HepG2 (cell line): ENCODE data around the gene PLD6.

Experiments
- CBFB ChIP-seq: sonication (generic); formaldehyde crosslinking; IDR thresholded peaks from 2 replicates; pipeline ENCODE4 v1.4.0; 2020; ENCODE audit warnings: missing genetic modification reagents
- POLR2AphosphoS5 ChIP-seq: IDR thresholded peaks from 2 replicates; pipeline ENCODE4 v1.6.1; 2012; ENCODE audit warnings: low read depth, low read length
- RFXANK ChIP-seq: IDR thresholded peaks from 2 replicates; pipeline ENCODE4 v1.6.1; 2016
- SKI ChIP-seq: fragments of 450-650 bp; IDR thresholded peaks from one replicate; pipeline ENCODE4 v1.6.1; 2018; ENCODE audit warnings: mild to moderate bottlenecking; ENCODE audit not compliant: partially characterized antibody
- TF ChIP-seq, protein P1 (sequence below): sonication (generic); formaldehyde crosslinking; IDR thresholded peaks from 2 replicates; pipeline ENCODE4 v1.8.0; 2022; ENCODE audit warnings: mild to moderate bottlenecking, missing genetic modification reagents, moderate library complexity
- TF ChIP-seq, protein P2 (sequence below): sonication (generic); formaldehyde crosslinking; IDR thresholded peaks from 2 replicates; pipeline ENCODE4 v1.5.0; 2020; ENCODE audit warnings: mild to moderate bottlenecking, missing genetic modification reagents, moderate library complexity
- TF ChIP-seq, protein P3 (sequence below): sonication (generic); formaldehyde crosslinking; IDR thresholded peaks from 2 replicates; pipeline ENCODE4 v1.8.0; 2022; ENCODE audit warnings: low read depth, missing genetic modification reagents
- TF ChIP-seq, protein P4 (sequence below): sonication (generic); formaldehyde crosslinking; IDR thresholded peaks from 2 replicates; pipeline ENCODE4 v1.8.1; 2023; ENCODE audit warnings: missing genetic modification reagents, inconsistent platforms, borderline replicate concordance

DNA sequence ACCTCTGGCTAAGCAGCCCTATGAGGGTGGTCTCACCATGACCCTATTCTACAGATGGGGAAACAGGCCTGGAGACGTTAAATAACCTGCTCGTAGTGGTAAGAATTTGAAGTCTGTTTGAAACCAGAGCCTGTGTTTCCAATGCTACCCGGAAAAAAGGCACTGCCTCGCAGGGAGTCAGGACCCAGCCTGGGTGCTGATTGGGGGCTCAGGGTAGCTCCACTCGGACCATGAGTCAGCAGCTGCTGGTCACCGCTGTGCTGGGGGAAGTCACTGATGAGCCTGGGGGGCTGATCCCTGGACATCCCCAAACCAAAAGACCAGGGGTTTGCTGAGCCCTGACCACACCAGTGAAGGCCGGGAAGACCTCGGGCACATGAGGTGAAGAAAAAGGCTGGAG is 9.4 kb upstream of the PLD6 start:
- TF ChIP-seq SKI (no peak), CBFB (CRISPR knock-in tag) (no peak), RFXANK (CRISPR knock-in tag) (no peak), POLR2AphosphoS5 (no peak)
- TF ChIP-seq, protein P1, sequence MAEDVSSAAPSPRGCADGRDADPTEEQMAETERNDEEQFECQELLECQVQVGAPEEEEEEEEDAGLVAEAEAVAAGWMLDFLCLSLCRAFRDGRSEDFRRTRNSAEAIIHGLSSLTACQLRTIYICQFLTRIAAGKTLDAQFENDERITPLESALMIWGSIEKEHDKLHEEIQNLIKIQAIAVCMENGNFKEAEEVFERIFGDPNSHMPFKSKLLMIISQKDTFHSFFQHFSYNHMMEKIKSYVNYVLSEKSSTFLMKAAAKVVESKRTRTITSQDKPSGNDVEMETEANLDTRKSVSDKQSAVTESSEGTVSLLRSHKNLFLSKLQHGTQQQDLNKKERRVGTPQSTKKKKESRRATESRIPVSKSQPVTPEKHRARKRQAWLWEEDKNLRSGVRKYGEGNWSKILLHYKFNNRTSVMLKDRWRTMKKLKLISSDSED: no peak
- TF ChIP-seq, protein P2, sequence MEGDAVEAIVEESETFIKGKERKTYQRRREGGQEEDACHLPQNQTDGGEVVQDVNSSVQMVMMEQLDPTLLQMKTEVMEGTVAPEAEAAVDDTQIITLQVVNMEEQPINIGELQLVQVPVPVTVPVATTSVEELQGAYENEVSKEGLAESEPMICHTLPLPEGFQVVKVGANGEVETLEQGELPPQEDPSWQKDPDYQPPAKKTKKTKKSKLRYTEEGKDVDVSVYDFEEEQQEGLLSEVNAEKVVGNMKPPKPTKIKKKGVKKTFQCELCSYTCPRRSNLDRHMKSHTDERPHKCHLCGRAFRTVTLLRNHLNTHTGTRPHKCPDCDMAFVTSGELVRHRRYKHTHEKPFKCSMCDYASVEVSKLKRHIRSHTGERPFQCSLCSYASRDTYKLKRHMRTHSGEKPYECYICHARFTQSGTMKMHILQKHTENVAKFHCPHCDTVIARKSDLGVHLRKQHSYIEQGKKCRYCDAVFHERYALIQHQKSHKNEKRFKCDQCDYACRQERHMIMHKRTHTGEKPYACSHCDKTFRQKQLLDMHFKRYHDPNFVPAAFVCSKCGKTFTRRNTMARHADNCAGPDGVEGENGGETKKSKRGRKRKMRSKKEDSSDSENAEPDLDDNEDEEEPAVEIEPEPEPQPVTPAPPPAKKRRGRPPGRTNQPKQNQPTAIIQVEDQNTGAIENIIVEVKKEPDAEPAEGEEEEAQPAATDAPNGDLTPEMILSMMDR (CRISPR knock-in tag): no peak
- TF ChIP-seq, protein P3, sequence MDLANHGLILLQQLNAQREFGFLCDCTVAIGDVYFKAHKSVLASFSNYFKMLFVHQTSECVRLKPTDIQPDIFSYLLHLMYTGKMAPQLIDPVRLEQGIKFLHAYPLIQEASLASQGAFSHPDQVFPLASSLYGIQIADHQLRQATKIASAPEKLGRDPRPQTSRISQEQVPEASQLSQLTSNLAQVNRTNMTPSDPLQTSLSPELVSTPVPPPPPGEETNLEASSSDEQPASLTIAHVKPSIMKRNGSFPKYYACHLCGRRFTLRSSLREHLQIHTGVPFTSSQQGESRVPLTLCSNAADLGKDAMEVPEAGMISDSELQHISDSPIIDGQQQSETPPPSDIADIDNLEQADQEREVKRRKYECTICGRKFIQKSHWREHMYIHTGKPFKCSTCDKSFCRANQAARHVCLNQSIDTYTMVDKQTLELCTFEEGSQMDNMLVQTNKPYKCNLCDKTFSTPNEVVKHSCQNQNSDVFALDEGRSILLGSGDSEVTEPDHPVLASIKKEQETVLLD (CRISPR knock-in tag): no peak
- TF ChIP-seq, protein P4, sequence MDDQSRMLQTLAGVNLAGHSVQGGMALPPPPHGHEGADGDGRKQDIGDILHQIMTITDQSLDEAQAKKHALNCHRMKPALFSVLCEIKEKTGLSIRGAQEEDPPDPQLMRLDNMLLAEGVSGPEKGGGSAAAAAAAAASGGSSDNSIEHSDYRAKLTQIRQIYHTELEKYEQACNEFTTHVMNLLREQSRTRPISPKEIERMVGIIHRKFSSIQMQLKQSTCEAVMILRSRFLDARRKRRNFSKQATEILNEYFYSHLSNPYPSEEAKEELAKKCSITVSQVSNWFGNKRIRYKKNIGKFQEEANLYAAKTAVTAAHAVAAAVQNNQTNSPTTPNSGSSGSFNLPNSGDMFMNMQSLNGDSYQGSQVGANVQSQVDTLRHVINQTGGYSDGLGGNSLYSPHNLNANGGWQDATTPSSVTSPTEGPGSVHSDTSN (CRISPR knock-in tag): no peak
